22Rv1 (cell line): Measurements from ENCODE around the gene MAU2.

Experiments
- CTCF ChIP-seq: fragments of 450-650 bp; IDR thresholded peaks from 2 replicates; pipeline ENCODE4 v1.5.1; 2017; ENCODE audit warnings: mild to moderate bottlenecking
- ZFX ChIP-seq: fragments of 450-650 bp; IDR thresholded peaks from 2 replicates; pipeline ENCODE4 v1.6.1; 2017; ENCODE audit warnings: antibody characterized with exemption, borderline replicate concordance

GRCh38 chr19:19379527-19379926 lies 58.9 kb downstream of the MAU2 start:
- no peak for TF ChIP-seq ZFX
- no peak for TF ChIP-seq CTCF
